GM12878 (cell line): ENCODE data around the gene NSFL1C. TPM values are rescaled to one million over a fixed set of nuclear protein-coding genes. Genes with fewer than 3 reads are reported as not detected.
A peak's percentile ranks its signal among the peaks of the same experiment; 100 is the strongest.

Source experiments
- BHLHE40 ChIP-seq, 2 experiments: fragments of 450-650 bp in 1 of 2; IDR thresholded peaks; 2 replicates each; pipeline ENCODE4 v1.6.1; 2011 to 2017; ENCODE audit warnings: low read depth in 2 of 2, borderline replicate concordance in 1 of 2, improper control_type of control experiment in 1 of 2, low read length in 1 of 2, mild to moderate bottlenecking in 1 of 2
- BRCA1 ChIP-seq: IDR thresholded peaks from 2 replicates; pipeline ENCODE4 v1.6.1; 2011; ENCODE audit warnings: low read depth, low read length, improper control_type of control experiment
- CHD2 ChIP-seq: IDR thresholded peaks from 2 replicates; pipeline ENCODE4 v1.6.1; 2011; ENCODE audit warnings: low read depth, low read length, improper control_type of control experiment, borderline replicate concordance
- CREM ChIP-seq: IDR thresholded peaks from 2 replicates; pipeline ENCODE4 v1.6.1; 2014; ENCODE audit warnings: antibody characterized with exemption, low read depth
- ESRRA ChIP-seq: IDR thresholded peaks from 2 replicates; pipeline ENCODE4 v1.6.1; 2012; ENCODE audit warnings: mild to moderate bottlenecking, low read length, improper control_type of control experiment
- ETV6 ChIP-seq, 2 experiments: fragments of 450-650 bp in 1 of 2; IDR thresholded peaks in 1 of 2; conservative IDR thresholded peaks in 1 of 2; 2 replicates each; pipeline ENCODE4 v1.6.1; 2014; ENCODE audit warnings: antibody characterized with exemption in 1 of 2, borderline replicate concordance in 1 of 2, low read depth in 1 of 2, mild to moderate bottlenecking in 1 of 2, moderate library complexity in 1 of 2
- KAT2A ChIP-seq: conservative IDR thresholded peaks from 2 replicates; pipeline ENCODE4 v1.6.1; 2011; ENCODE audit warnings: low read depth, low read length; ENCODE audit not compliant: control insufficient read depth
- KLF5 ChIP-seq: fragments of 450-650 bp; IDR thresholded peaks from 2 replicates; pipeline ENCODE4 v1.6.1; 2014; ENCODE audit warnings: mild to moderate bottlenecking; ENCODE audit not compliant: partially characterized antibody
- MAX ChIP-seq: IDR thresholded peaks from 2 replicates; pipeline ENCODE4 v1.6.1; 2012; ENCODE audit warnings: low read depth, low read length, improper control_type of control experiment
- NBN ChIP-seq: fragments of 450-650 bp; IDR thresholded peaks from 2 replicates; pipeline ENCODE4 v1.6.1; 2016
- NFXL1 ChIP-seq: fragments of 450-650 bp; IDR thresholded peaks from 2 replicates; pipeline ENCODE4 v1.6.1; 2017; ENCODE audit warnings: antibody characterized with exemption, mild to moderate bottlenecking, borderline replicate concordance
- NKRF ChIP-seq: fragments of 450-650 bp; conservative IDR thresholded peaks from 2 replicates; pipeline ENCODE4 v1.6.1; 2017; ENCODE audit warnings: mild to moderate bottlenecking, moderate library complexity
- NR2C1 ChIP-seq: fragments of 450-650 bp; IDR thresholded peaks from 2 replicates; pipeline ENCODE4 v1.6.1; 2017; ENCODE audit warnings: antibody characterized with exemption, mild to moderate bottlenecking, moderate library complexity
- PML ChIP-seq: IDR thresholded peaks from 2 replicates; pipeline ENCODE4 v1.6.1; 2012; ENCODE audit warnings: low read length, inconsistent platforms
- POLR2AphosphoS5 ChIP-seq: IDR thresholded peaks from 2 replicates; pipeline ENCODE4 v1.6.1; 2011; ENCODE audit warnings: mild to moderate bottlenecking, low read length, inconsistent platforms
- POU2F2 ChIP-seq: IDR thresholded peaks from 3 replicates; pipeline ENCODE4 v1.6.1; 2011; ENCODE audit warnings: low read depth, mild to moderate bottlenecking, low read length, borderline replicate concordance
- RB1 ChIP-seq: fragments of 450-650 bp; formaldehyde crosslinking; IDR thresholded peaks from 2 replicates; pipeline ENCODE4 v1.6.1; 2017; ENCODE audit warnings: mild to moderate bottlenecking, borderline replicate concordance
- RBBP5 ChIP-seq: fragments of 200-600 bp; sonication (generic); conservative IDR thresholded peaks from 2 replicates; pipeline ENCODE4 v1.6.1; 2016
- RCOR1 ChIP-seq: conservative IDR thresholded peaks from 2 replicates; pipeline ENCODE4 v1.6.1; 2012; ENCODE audit warnings: low read depth, low read length, improper control_type of control experiment
- RFX5 ChIP-seq: IDR thresholded peaks from 2 replicates; pipeline ENCODE4 v1.6.1; 2011; ENCODE audit warnings: low read depth, low read length, improper control_type of control experiment
- SPI1 ChIP-seq: IDR thresholded peaks from 2 replicates; pipeline ENCODE4 v1.6.1; 2011; ENCODE audit warnings: low read depth, mild to moderate bottlenecking, low read length, moderate library complexity, borderline replicate concordance; ENCODE audit not compliant: insufficient read depth
- SREBF1 ChIP-seq: IDR thresholded peaks from 2 replicates; pipeline ENCODE4 v1.6.1; 2012; ENCODE audit warnings: mild to moderate bottlenecking, low read length
- SREBF2 ChIP-seq: IDR thresholded peaks from 2 replicates; pipeline ENCODE4 v1.6.1; 2012; ENCODE audit warnings: mild to moderate bottlenecking, low read length
- ZNF217 ChIP-seq: fragments of 450-650 bp; IDR thresholded peaks from 2 replicates; pipeline ENCODE4 v1.6.1; 2017; ENCODE audit warnings: antibody characterized with exemption, mild to moderate bottlenecking
- ZNF24 ChIP-seq: fragments of 450-650 bp; IDR thresholded peaks from 2 replicates; pipeline ENCODE4 v1.6.1; 2017; ENCODE audit warnings: antibody characterized with exemption, mild to moderate bottlenecking
- polyA plus RNA-seq, 11 experiments: library from polyadenylated mRNA; depleted of rRNA in 4 of 11; unstranded in 6 of 11; stranded (reverse) in 5 of 11; fragments of >200 nt; fragmentation: Nextera tagmentation in 4 of 11; fragmentation: Illumina TruSeq in 1 of 11; extraction: Ambion mirVana in 4 of 11; extraction: Trizol in 1 of 11; gene quantifications; 1 replicate in 1 of 11; 2 replicates in 10 of 11; pipeline versions ENCODE4 v1.2.1 to v1.2.3, GENCODE V29; 2011 to 2016; ENCODE audit warnings: inconsistent platforms in 2 of 11, missing spikeins in 2 of 11, low read depth in 1 of 11
- total RNA-seq, 4 experiments: library from RNA; depleted of rRNA in 3 of 4; stranded (reverse); fragments of >200 nt in 3 of 4; fragmentation: Illumina TruSeq in 1 of 4; extraction: Trizol in 1 of 4; gene quantifications; 2 replicates each; pipeline versions ENCODE4 v1.2.1 to v1.2.3, GENCODE V29; 2013 to 2021
- TF ChIP-seq, protein P1 (sequence below): IDR thresholded peaks from 2 replicates; pipeline ENCODE4 v1.6.1; 2011; ENCODE audit warnings: borderline replicate concordance, low read depth, mild to moderate bottlenecking, moderate library complexity, mixed read lengths, low read length; ENCODE audit not compliant: insufficient read depth; ENCODE audit errors: extremely low read length
- TF ChIP-seq, protein P2 (sequence below): fragments of 450-650 bp; IDR thresholded peaks from 2 replicates; pipeline ENCODE4 v1.6.1; 2018; ENCODE audit warnings: mild to moderate bottlenecking, low read depth, moderate library complexity; ENCODE audit not compliant: partially characterized antibody

NSFL1C gene
- total and polyA plus RNA-seq, 10 of the 15 experiments (the other 5 are each of a cell fraction or from before 2014, with no cell fraction given): 21.5 to 100 (median 38.1) TPM

DNA sequence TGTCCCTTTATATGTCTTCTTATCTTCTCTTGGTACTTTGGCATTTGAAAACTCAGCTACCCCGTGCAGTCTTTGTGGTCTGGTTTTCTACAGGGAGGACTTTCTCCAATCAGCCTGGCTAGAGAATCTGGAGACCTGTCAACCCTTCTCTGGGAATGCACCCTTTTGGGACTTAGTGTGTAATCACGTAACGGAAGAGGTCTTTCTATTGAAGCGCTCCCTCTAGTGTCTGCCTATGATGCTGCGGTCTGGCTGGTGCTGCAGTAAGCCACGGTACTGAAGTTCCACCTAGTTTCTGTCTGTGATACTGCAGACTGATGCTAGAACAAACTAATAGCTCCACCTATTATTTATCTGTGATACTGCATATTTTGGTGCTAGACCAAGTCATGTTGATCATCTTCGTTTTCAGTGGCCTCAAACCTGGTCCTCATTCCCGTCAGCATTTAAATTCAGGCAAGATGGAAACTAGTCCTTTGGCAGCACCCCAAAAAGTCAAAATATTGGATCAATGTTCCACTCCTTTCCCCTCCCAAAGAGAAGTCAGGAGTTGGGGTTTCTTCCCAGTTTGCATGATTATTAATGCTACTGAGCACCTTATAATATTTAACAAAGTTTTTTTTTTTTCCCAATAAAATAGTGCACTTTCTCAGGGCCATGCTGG, 37.0 kb upstream of the NSFL1C start (continued):
- TF ChIP-seq ZNF24 (peak; percentile 35; the same call in 1 of the 2 replicates), BHLHE40 (IDR thresholded peaks at IDR 0.05; ENCODE audit: borderline replicate concordance in 1 of 2, low read depth in 2 of 2, low read length in 1 of 2) (peak; percentile 20 to 45; a peak in 2 of 4 replicates), SPI1 (no peak), KAT2A (no peak), CREM (peak; percentile 72), NFXL1 (no peak), SREBF2 (no peak), RB1 (0 out of 2 replicates have a peak, but pooled peaks have one; percentile 45), CHD2 (no peak), ETV6 (conservative IDR thresholded peaks at IDR 0.05 in 1 of 2, IDR thresholded peaks at IDR 0.05 in 1 of 2; ENCODE audit: borderline replicate concordance in 1 of 2, low read depth in 1 of 2) (no peak), SREBF1 (no peak), RFX5 (no peak), RBBP5 (no peak), POU2F2 (peak; percentile 81; the same call in 1 of the 3 replicates), POLR2AphosphoS5 (no peak), NR2C1 (no peak), PML (no peak), NBN (peak; percentile 60; the same call in 1 of the 2 replicates), KLF5 (no peak), ZNF217 (no peak), MAX (no peak), NKRF (no peak), RCOR1 (no peak), BRCA1 (no peak), ESRRA (no peak)
- TF ChIP-seq, protein P1, sequence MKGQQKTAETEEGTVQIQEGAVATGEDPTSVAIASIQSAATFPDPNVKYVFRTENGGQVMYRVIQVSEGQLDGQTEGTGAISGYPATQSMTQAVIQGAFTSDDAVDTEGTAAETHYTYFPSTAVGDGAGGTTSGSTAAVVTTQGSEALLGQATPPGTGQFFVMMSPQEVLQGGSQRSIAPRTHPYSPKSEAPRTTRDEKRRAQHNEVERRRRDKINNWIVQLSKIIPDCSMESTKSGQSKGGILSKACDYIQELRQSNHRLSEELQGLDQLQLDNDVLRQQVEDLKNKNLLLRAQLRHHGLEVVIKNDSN: no peak
- TF ChIP-seq, protein P2, sequence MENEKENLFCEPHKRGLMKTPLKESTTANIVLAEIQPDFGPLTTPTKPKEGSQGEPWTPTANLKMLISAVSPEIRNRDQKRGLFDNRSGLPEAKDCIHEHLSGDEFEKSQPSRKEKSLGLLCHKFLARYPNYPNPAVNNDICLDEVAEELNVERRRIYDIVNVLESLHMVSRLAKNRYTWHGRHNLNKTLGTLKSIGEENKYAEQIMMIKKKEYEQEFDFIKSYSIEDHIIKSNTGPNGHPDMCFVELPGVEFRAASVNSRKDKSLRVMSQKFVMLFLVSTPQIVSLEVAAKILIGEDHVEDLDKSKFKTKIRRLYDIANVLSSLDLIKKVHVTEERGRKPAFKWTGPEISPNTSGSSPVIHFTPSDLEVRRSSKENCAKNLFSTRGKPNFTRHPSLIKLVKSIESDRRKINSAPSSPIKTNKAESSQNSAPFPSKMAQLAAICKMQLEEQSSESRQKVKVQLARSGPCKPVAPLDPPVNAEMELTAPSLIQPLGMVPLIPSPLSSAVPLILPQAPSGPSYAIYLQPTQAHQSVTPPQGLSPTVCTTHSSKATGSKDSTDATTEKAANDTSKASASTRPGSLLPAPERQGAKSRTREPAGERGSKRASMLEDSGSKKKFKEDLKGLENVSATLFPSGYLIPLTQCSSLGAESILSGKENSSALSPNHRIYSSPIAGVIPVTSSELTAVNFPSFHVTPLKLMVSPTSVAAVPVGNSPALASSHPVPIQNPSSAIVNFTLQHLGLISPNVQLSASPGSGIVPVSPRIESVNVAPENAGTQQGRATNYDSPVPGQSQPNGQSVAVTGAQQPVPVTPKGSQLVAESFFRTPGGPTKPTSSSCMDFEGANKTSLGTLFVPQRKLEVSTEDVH: no peak
